Measurements from ENCODE around the gene HEATR5A. TPM values are rescaled to one million over a fixed set of nuclear protein-coding genes. Genes with fewer than 3 reads are reported as not detected.
A peak's percentile ranks its signal among the peaks of the same experiment; 100 is the strongest.
"Not testable (repeated sequence)": the region's sequence is repeated elsewhere in the genome, so short reads cannot be mapped to it uniquely, and the experiment has no call there.

The HEATR5A gene
- total RNA-seq, 1 donor from 2014 or later, result 25.3 TPM

DNA sequence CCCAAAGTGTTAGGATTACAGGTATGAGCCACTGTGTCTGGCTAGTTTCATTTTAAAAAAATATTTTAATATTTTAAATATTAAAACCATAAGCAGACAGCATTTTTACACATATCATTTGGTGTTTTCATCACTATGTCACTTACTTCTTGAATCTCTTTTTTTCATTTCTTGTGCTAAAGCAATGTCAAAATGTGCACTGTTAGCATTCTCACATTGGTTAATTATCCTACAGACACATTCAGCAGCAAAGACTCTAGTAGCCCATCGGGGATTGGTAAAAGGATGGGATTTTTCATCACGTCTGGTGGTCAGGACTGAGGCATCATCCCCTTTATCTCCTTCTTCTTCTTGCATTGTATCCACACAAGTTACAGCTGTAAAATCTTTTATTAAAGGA is 96.9 kb downstream of the HEATR5A start:
- Mint-ChIP-seq H3K27ac (ENCODE audit: unreplicated experiment) (no peak overlapping the region), H3K9me3 (ENCODE audit: unreplicated experiment) (no peaks in the 10 kb centered on the region), H3K4me1 (ENCODE audit: unreplicated experiment) (no peaks in the 10 kb centered on the region), H3K36me3 (ENCODE audit: low read depth, unreplicated experiment) (peaks cover 4% of the 10 kb centered on the region), H3K27me3 (ENCODE audit: unreplicated experiment) (peaks cover 2% of the 10 kb centered on the region), H3K4me3 (ENCODE audit: unreplicated experiment) (no peak overlapping the region)
- DNase-seq (ENCODE audit: low spot score), result no peak
- TF ChIP-seq, protein P1, sequence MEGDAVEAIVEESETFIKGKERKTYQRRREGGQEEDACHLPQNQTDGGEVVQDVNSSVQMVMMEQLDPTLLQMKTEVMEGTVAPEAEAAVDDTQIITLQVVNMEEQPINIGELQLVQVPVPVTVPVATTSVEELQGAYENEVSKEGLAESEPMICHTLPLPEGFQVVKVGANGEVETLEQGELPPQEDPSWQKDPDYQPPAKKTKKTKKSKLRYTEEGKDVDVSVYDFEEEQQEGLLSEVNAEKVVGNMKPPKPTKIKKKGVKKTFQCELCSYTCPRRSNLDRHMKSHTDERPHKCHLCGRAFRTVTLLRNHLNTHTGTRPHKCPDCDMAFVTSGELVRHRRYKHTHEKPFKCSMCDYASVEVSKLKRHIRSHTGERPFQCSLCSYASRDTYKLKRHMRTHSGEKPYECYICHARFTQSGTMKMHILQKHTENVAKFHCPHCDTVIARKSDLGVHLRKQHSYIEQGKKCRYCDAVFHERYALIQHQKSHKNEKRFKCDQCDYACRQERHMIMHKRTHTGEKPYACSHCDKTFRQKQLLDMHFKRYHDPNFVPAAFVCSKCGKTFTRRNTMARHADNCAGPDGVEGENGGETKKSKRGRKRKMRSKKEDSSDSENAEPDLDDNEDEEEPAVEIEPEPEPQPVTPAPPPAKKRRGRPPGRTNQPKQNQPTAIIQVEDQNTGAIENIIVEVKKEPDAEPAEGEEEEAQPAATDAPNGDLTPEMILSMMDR (IDR thresholded peaks at IDR 0.05; ENCODE audit: unreplicated experiment), result no peak

DNA sequence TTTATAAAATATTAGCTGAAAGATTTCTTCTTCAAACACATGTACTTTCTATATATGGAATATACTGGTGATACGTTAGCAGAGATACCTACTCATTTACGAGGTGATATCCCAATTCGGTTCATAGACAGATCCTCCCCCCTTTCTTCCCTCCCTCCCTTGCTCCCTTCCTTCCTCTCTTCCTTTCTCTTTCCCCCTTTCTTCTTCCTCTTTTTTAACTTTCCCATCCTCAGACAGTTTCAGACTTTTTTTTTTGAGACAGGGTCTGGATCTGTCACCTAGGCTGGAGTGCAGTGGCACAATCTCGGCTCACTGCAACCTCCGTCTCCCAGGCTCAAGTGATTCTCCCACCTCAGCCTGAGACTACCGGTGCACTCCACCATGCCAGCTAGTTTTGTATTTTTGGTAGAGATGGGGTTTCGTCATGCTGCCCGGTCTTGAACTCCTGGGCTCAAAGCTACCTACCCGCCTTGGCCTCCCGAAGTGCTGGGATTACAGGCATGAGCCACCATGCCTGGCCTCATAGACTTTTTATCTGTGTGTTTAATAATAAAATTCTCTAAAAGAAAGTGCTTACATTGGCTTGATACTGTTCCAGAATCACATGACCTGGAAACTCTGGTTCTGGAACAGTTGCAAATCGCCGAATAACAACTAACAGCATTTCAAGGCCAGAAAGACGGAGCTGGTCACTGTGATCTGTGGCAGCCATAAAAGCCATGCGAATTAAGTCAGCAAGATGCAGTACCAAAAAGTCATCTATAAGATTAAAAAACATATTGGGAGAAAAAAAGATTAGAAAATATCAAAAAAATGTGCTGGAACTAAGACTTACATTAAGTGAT is 99.2 kb downstream of the HEATR5A start:
- Mint-ChIP-seq H3K9me3 (ENCODE audit: unreplicated experiment) (no peaks in the 10 kb centered on the region), H3K4me3 (ENCODE audit: unreplicated experiment) (no peak overlapping the region), H3K27ac (ENCODE audit: unreplicated experiment) (no peak overlapping the region), H3K4me1 (ENCODE audit: unreplicated experiment) (no peaks in the 10 kb centered on the region), H3K27me3 (ENCODE audit: unreplicated experiment) (no peaks in the 10 kb centered on the region), H3K36me3 (ENCODE audit: low read depth, unreplicated experiment) (no peaks in the 10 kb centered on the region)
- TF ChIP-seq, protein P1 (IDR thresholded peaks at IDR 0.05; ENCODE audit: unreplicated experiment), result no peak
- DNase-seq (ENCODE audit: low spot score), result no peak

DNA sequence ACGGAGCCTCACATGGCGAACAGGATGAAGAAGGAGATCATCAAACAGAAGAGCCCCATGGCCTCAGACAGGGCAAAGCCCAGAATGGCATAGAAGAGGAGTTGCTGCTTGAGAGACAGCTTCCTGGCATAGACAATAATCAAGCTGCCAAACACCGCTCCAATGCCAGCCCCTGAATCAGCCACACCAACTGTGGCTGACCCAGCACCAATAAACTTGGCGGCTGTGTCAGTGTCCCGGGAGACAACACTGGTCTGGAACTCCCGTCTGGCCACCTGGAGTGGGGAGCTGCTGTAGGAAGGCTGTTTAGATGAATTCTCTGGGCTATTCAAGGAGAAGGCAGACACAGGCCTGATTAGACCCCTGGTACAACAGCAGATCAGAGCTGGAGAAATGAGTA is 100.1 kb downstream of the HEATR5A start:
- H3K9me3 Mint-ChIP-seq (ENCODE audit: unreplicated experiment), result no peaks in the 10 kb centered on the region

DNA sequence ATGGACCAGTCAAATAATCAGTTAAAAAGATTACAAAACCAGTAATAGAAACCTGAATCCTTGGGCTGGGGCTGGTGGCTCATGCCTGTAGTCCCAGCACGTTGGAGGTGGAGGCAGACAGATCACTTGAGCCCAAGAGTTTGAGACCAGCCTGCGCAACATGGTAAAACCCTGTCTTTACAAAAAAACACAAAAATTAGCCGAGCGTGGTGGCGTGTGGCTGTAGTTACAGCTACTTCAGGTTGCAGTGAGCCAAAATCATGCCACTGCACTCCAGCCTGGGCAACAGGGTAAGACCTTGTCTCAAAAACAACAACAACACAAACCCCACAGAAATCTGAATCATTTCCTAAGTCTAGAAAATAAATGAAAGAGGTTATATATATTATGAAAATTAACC is 100.6 kb downstream of the HEATR5A start:
- Mint-ChIP-seq H3K36me3 (ENCODE audit: low read depth, unreplicated experiment) (no peaks in the 10 kb centered on the region), H3K27ac (ENCODE audit: unreplicated experiment) (no peak overlapping the region), H3K4me3 (ENCODE audit: unreplicated experiment) (no peak overlapping the region), H3K27me3 (ENCODE audit: unreplicated experiment) (no peaks in the 10 kb centered on the region), H3K4me1 (ENCODE audit: unreplicated experiment) (no peaks in the 10 kb centered on the region), H3K9me3 (ENCODE audit: unreplicated experiment) (no peaks in the 10 kb centered on the region)
- TF ChIP-seq, protein P1 (IDR thresholded peaks at IDR 0.05; ENCODE audit: unreplicated experiment), result no peak
- DNase-seq (ENCODE audit: low spot score), result no peak

More for the DNA sequence above, 100.1 kb downstream of the HEATR5A start:
- no peak for DNase-seq (ENCODE audit: low spot score)
- no peaks in the 10 kb centered on the region for H3K4me1 Mint-ChIP-seq (ENCODE audit: unreplicated experiment)
- no peaks in the 10 kb centered on the region for H3K36me3 Mint-ChIP-seq (ENCODE audit: low read depth, unreplicated experiment)
- H3K4me3 Mint-ChIP-seq (ENCODE audit: unreplicated experiment), result no peak overlapping the region
- no peak overlapping the region for H3K27ac Mint-ChIP-seq (ENCODE audit: unreplicated experiment)
- TF ChIP-seq, protein P1 (IDR thresholded peaks at IDR 0.05; ENCODE audit: unreplicated experiment), result no peak
- H3K27me3 Mint-ChIP-seq (ENCODE audit: unreplicated experiment), result no peaks in the 10 kb centered on the region

DNA sequence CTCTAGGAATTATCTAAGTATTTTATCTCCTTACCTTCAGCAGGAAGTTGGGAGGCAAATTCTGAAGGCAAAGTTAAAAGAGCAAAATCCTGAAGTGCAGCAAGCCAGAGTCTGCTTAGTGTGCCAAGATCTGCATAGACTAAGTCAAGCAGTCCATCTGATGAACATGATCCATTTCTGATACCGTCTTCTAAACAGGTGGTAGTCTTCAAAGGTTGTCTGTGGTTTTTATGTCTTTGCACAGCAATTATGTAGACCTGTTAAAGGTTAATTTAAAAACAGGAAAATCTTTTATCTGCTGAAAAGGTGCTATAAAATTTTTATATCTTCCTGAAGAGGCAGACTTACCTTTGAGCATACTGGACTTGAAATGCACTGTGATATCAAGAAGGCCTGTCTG is 107.4 kb downstream of the HEATR5A start:
- no peak for DNase-seq (ENCODE audit: low spot score)
- H3K9me3 Mint-ChIP-seq (ENCODE audit: unreplicated experiment), result no peaks in the 10 kb centered on the region
- no peaks in the 10 kb centered on the region for H3K4me1 Mint-ChIP-seq (ENCODE audit: unreplicated experiment)
- no peaks in the 10 kb centered on the region for H3K27me3 Mint-ChIP-seq (ENCODE audit: unreplicated experiment)
- peaks cover 8% of the 10 kb centered on the region for H3K36me3 Mint-ChIP-seq (ENCODE audit: low read depth, unreplicated experiment)
- no peak overlapping the region for H3K4me3 Mint-ChIP-seq (ENCODE audit: unreplicated experiment)
- TF ChIP-seq, protein P1 (IDR thresholded peaks at IDR 0.05; ENCODE audit: unreplicated experiment), result no peak
- no peak overlapping the region for H3K27ac Mint-ChIP-seq (ENCODE audit: unreplicated experiment)

DNA sequence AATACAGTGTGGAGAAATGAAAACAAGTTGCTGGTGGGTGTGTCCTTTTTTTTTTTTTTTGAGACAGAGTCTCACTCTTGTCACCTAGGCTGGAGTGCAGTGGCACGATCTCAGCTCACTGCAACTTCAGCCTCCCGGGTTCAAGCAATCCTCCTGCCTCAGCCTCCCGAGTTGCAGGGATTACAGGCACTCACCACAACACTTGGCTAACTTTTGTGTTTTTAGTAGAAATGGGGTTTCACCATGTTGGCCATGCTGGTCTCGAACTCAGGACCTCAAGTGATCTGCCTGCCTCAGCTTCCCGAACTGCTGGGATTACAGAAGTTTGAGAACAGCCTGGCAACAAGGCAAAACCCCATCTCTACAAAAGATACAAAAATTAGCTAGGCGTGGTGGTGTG is 108.0 kb downstream of the HEATR5A start:
- not testable (repeated sequence) for DNase-seq (ENCODE audit: low spot score); H3K4me1 Mint-ChIP-seq (ENCODE audit: unreplicated experiment); H3K27me3 Mint-ChIP-seq (ENCODE audit: unreplicated experiment)

More for the DNA sequence above, 108.0 kb downstream of the HEATR5A start:
- peak overlapping the region; percentile 8 for H3K4me3 Mint-ChIP-seq (ENCODE audit: unreplicated experiment)
- not testable (repeated sequence) for H3K9me3 Mint-ChIP-seq (ENCODE audit: unreplicated experiment); H3K36me3 Mint-ChIP-seq (ENCODE audit: low read depth, unreplicated experiment); H3K27ac Mint-ChIP-seq (ENCODE audit: unreplicated experiment)
